Stromal cell of bone marrow (primary cell): ENCODE results near the gene SLAMF7.
"Not testable (repeated sequence)": the region's sequence is repeated elsewhere in the genome, so short reads cannot be mapped to it uniquely, and the experiment has no call there.

ENCODE experiments used
- DNase-seq: peaks from one replicate; pipeline ENCODE4 v3.0.0-alpha.2; 2012; ENCODE audit warnings: low read depth

SLAMF7 gene

DNA sequence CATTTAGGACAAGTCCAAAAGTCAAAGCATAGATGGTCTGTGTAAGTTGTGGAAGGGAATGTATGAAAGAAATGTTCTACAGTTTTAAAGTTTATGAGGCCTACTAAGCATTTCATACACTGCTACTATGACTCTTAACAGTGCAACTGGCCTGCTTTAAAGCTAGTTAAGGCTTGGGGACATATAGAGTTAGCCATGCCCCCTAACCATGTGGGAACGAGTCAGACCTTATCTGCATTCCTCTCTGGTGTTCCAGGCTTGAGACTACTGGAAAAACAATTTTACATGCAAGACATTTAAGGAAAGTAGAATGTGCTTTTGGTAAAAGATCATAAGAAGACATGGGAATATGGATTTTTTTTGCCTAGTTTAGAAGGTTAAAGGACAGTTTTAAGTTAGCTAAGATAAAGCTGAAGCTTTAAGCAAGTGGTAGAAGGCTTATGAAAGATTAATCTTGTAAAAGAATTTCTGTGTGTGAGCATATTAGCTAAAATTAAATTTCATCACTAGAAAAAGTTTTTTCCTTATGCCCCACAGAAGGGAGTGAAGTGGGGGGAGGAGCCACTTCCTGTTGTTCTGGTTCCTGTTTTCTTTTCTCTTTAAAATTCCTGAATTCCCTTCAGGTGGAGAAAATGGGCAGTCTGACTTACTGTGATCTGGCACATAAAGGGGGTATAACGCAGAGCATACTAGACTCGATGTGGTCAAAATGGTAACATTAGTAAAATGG is 18.5 kb upstream of the SLAMF7 start:
- DNase-seq: no peak

GRCh38 chr1:160721473-160721872 is 17.6 kb upstream of the SLAMF7 start:
- DNase-seq: no peak

DNA sequence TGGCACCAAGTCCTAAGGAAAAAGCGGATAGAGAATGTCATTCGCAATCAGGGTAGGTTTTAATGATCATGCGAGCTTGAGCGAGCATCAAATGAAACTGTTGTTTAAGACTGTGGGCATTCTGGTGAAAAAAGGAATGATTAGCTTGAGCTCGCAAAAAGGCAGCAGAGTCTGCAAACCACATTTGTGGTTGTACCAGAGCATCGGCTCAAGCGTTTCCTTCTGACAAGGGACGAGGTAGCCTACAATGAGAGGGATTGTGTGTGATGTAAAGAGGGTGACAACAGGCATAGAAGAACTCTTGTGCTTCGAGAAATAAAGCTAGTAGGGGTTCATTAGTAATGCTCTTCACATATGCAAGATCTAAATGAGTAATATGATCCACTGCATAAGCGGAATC is 16.3 kb upstream of the SLAMF7 start:
- no peak for DNase-seq

DNA sequence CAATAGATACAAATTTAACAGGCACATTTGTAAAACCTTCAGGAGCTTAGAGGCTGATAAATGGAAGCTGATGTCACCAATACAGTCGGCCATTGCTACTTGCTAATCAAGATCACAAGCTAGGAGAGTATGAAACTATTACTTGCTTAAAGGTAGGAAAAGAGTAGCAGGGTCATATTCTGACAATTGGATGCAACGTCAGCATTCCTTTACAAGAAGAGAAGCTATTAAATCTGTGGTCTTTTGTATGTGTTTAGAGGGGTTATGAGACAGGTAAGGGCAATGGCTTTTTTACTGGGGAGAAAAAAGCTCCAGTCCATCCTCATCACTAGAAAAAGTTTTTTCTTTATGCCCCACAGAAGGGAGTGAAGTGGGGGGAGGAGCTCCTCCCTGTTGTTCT is 15.7 kb upstream of the SLAMF7 start:
- no peak for DNase-seq

GRCh38 chr1:160724465-160725242 is 14.4 kb upstream of the SLAMF7 start:
- DNase-seq: no peak

DNA sequence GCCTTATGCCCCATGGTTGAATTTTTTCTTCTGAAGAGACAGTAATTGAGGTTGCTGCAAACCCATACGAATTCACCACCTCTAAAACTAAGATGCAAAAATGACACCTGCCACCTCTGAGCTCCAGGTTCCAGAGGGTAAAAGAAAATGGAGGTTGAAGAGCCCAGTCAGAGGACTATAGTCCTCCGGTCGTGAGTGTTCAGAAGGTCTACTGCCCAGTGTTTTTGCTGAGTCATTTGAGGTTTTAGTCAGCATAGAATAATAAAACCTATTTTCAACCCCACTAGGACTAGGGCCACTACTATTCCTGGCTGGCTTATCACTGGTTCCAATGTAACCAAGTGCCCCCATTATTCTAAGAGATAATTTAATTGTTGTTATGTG is 12.9 kb upstream of the SLAMF7 start:
- DNase-seq: no peak

DNA sequence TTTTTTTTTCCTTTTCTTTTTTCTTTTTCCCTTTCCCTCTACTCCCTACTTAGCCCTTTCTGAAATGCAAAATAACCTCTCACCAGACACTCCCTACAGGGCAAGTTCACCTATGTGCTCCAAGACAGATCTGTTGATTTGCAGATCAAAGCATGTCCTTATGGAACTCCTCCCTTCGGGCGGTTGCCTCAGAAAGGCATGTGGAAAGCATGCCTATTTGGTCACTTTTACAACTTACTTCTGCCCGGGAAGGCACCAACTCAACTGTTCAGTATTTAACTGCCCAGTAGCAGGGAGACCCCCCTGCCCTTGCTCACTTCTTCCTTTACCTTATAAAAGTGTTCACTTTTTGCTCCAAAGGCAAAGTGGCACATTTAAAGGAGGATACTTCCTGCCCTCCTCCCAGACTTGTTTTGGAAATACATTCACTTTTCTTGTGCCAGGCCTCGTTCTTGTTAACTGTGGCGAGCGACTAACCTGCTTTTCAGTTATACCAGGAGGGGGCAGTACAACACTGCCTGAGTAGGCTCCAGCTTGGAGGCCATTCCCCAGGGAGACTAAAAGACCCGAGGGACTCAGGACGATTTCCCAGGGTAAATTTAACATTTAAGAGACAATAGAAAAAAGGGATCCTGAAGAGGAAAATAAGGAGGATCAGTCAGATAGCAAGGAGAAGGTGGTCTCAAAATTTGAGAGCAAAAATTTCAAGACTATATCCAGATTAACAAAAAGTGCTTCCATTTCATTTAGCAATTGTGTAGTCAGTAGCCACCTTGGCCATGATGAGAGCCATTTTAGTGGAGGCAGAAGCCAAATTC is 12.3 kb upstream of the SLAMF7 start:
- peak; percentile 27 for DNase-seq

DNA sequence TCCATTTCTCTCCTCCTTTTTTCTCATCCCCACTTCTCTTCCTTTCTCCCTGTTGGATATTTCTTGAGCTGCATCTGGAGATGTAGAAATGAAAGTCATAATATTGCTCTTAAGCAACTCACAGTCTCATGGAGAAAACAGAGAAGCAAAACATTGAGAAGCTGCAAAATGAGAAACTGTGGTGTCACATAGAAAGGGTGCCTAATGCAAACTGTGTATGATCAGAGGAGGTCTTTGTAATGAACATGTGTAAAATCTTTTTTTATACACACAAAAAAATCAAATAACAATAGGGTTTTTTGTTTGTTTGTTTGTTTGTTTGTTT is 11.8 kb upstream of the SLAMF7 start:
- no peak for DNase-seq

DNA sequence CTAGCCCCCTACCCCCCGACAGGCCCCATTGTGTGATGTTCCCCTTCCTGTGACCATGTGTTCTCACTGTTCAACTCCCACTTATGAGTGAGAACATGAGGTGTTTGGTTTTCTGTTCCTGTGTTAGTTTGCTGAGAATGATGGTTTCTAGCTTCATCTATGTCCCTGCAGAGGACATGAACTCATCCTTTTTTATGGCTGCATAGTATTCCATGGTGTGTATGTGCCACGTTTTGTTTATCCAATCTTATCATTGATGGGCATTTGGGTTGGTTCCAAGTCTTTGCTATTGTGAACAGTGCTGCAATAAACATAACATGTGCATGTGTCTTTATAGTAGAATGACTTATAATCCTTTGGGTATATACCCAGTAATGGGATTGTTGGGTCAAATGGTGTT is 7.5 kb upstream of the SLAMF7 start:
- DNase-seq: not testable (repeated sequence)

- DNase-seq: no peak
Measured at GRCh38 chr1:160731990-160732389, 7.1 kb upstream of the SLAMF7 start.

- DNase-seq: no peak
Measured at GRCh38 chr1:160733898-160734297, 5.1 kb upstream of the SLAMF7 start.

DNA sequence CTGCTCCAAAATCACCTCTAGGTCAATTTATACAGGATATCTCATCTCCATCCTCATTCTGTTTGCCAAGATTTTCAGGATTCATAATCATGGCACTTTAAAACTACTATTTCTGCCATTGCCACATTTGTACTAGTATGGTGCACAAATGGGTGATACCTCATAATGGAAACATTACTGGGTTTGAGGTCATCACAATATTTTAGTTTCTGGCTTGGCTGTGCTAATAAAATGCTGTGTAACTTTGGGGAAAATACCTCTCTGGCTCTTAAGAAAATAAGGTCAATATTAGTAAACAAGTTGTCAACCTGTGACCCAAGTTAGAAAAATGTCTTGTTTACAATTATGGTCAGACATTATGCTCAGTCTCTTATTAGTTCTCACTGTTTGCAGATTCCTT is 4.7 kb upstream of the SLAMF7 start:
- DNase-seq: no peak

- no peak for DNase-seq
Measured at GRCh38 chr1:160738271-160738670, 776 bp upstream of the SLAMF7 start.

DNA sequence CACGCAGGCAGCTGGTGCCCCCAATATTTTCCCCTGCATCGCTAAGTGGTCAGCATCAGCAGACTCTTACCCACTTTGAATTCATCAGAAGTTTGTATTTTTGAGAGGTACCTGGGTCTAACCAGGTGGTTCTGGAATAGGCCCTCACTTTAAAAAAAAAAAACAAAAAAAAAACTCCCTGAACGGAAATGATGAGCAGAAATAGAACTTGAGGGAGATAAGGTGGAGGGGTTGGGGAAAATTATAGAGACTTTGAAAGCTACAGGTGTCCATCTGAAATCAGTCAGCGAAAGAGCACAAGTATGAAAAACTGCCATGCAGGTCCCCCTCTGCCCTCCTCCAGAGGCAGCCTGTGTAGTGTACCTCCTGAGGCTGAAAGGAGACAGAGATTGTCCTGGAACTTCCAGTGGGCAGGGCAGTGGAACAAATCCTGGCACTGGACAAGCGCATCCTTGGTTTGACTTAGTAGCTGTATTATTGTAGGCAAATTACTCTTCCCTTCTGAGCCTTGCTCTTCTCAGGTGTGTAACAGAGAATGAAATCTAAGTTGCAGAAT is 1.2 kb downstream of the SLAMF7 start:
- DNase-seq: no peak

- DNase-seq: no peak
Measured at GRCh38 chr1:160741092-160741501, 2.0 kb downstream of the SLAMF7 start.

DNA sequence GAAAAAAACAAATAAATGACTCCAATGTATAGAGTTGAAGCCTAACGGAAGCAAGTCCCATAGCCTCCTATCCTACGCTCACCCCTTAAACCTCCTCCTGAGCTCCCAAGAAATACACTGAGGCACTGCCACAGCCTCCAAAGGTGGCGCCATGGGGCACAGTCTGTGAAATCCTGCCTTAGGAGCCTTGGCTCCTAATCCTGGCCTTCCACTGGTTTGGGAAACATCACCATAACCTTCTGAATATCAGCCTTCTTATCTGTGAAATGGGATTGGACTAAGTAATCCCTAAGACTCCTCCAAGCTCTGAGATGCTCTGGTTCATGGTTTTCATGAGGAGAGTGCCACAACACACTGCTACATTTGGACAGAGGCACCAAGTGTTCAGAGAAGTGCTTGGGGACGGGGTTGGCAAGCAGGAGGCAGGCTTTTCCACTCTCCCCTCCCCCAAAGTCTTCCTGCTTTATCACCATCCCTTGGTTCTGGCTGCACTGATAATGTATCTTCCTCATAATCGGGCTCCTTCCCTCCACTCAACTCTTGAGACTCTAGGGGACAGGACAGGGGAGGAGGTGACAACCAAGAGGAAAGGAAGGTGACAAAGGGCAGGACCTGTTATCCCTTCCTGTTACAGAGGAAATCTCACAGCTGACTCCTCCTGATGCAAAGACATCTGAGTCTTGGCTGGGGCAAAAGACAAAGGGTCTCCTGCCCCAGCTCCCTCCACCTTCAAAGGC is 2.7 kb downstream of the SLAMF7 start:
- no peak for DNase-seq

DNA sequence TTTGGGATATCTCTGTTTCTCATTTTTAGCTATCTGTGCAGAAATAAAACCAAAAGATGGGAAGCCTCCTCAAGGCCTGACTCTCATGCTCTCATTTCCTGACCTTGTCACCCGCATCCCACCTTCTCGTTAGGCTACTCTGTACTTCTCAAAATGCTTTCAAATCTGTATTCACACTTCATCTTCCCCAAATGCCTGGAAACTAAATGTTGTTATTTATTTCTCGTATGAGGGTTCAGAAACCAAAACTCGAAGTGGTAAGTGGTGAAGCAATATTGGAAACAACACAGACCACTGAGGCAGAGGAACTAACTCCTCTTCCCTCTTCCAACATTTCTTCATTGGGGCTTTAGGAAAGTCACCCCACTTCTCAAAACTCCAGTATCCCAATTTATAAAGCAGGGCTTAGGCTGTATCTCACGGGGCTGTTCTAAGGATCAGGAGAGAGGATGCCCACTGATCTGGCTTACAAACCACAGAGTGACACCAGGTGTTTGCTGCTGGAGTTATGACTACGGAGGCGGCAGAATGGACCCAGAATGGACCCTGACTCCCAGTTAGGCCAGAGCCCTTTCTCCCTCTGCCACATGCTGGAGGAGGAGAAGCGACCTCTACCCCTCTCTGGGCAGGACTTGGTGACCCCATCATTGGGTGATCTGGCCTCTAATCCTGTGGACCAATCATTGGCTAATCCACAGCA is 3.5 kb downstream of the SLAMF7 start:
- no peak for DNase-seq

GRCh38 chr1:160743266-160743665 is 4.2 kb downstream of the SLAMF7 start:
- no peak for DNase-seq

DNA sequence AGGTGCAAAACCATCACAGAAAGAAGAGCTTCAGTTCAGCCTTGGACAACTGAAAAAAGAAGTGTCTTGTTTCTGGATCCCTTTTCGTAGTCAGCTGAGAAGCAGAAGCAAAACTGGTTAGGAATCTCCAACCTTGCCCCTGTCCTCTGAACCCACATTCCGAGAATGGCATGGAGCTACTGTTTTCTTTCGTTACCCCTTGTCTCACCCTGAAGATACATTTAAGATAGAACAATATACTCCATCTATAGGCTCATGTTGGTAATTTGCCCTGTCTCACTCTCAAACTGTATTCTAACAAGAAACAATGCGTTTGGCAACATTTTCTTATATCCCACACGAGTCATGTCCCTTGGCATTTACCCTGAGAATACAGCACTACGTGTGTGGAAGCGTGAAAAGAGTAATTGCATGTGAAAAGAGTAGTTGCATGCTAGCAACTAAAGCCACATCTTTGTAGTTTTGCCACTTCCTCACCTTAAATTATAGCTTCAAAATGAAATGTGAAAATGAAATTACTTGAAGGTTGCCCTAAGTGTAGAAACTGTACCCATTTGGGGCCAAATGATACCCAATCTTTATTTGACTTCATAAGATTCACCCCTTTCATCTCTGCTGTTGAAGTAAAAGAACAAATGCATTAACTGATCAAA is 5.3 kb downstream of the SLAMF7 start:
- no peak for DNase-seq

GRCh38 chr1:160744852-160745520 is 5.9 kb downstream of the SLAMF7 start:
- DNase-seq: no peak
